H54 (cell line): ENCODE measurements around the gene GLTP.

ENCODE experiments used
- DNase-seq: peaks from one replicate; pipeline ENCODE4 v3.0.0; 2011; ENCODE audit warnings: low spot score, mixed read lengths; ENCODE audit not compliant: insufficient read length
- FAIRE-seq: peaks from 3 replicates; lab custom pipeline; 2011; peaks lifted over from hg19 to GRCh38; lab: Jason Lieb, UNC
- POLR2A ChIP-seq: IDR thresholded peaks from 2 replicates; pipeline ENCODE4 v1.6.1; 2011; ENCODE audit warnings: low read depth, mild to moderate bottlenecking, low read length

The GLTP gene

DNA sequence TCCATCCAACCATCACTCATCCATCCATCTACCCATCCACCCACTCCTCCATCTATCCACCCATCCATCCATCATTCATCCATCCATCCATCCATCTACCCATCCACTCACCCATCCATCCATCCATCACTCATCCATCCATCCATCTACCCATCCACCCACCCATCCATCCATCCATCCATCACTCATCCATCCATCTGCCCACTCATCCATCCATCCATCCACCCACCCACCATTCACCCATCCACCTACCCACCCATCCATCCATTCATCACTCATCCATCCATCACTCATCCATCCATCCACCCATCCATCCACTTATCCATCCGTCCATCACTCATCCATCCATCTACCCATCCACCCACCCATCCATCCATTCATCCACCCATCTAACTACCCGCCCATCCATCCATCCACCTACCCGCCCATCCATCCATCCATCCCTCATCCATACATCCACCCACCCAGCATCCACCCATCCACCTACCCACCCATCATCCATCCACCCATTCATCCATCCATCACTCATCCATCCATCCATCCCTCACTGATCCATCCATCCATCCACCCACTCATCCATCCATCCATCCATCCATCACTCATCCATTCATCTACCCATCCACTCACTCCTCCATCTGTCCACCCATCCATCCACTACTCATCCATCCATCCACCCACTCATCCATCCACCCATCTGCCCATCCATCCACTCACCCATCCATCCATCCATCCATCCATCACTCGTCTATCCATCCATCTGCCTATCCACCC is 71.3 kb downstream of the GLTP start:
- FAIRE-seq (no peak), DNase-seq (no peak)
- no peak for TF ChIP-seq POLR2A

DNA sequence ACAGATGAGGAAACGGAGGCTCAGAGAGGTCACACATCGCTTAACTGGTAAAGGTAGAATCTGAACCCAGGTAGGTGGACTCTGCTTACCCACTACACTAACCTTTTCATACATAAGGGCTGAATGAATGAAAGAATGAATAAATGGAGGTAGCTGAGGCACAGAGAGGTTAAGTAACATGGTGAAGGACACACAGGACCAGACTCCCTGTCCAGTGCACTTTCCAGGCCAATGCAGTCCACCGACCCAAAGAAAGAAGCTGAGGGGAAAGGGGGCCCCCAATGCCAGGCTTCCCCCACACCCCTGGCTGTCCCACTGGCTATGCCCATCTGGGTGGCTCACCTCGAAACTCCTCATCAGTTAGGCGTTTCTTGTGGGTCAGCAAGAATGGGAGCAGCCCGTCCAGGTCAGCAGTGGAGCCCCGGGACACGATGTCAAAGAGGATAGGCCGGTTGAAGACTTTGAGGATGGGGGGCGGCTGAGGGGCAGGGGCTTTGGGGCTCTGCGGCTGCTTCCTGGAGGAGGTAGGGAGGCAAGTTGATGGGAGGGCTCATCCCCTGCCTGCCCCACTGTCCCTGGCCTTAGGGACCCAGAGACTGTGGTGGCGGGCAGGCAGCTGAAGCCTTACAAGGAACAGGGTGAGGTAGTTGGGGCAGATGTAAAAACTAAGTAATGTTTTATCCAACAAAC is 72.2 kb downstream of the GLTP start:
- TF ChIP-seq POLR2A: no peak
- FAIRE-seq: no peak
- no peak for DNase-seq

GRCh38 chr12:109804820-109805761 is 75.2 kb downstream of the GLTP start:
- no peak for TF ChIP-seq POLR2A
- DNase-seq: peak; percentile 84
- FAIRE-seq: no peak

- DNase-seq (no peak), FAIRE-seq (no peak)
- TF ChIP-seq POLR2A: no peak
Measured at GRCh38 chr12:109803678-109804077, 76.7 kb downstream of the GLTP start.

- FAIRE-seq (no peak), DNase-seq (no peak)
- no peak for TF ChIP-seq POLR2A
Measured at GRCh38 chr12:109802828-109803227, 77.5 kb downstream of the GLTP start.
